SK-N-SH (cell line): Measurements from ENCODE around the gene KLK15. TPM values are rescaled to one million over a fixed set of nuclear protein-coding genes. Genes with fewer than 3 reads are reported as not detected.

Experiments
- CTCF ChIA-PET: fragments of 300-600, 350-600 bp; formaldehyde crosslinking; extraction: SDS; loops from one replicate; lab custom pipeline; 2021; lab: Yijun Ruan, JAX
- POLR2A ChIA-PET: fragments of 350-600 bp; sonication (Branson Sonifier 250); formaldehyde crosslinking; extraction: SDS; loops from one replicate; lab custom pipeline; 2020; ENCODE audit warnings: antibody characterized with exemption, inconsistent platforms; lab: Yijun Ruan, JAX
- DNase-seq: peaks from one replicate; pipeline ENCODE4 v3.0.0; 2012
- H2AFZ ChIP-seq: fragments of 200-600 bp; sonication (generic); 2 replicates; pipeline ENCODE4 v1.8.1; 2016; ENCODE audit warnings: antibody characterized with exemption, mild to moderate bottlenecking, low read depth
- H3F3A ChIP-seq: fragments of 200-600 bp; sonication (generic); replicated peaks from 2 replicates; pipeline ENCODE3; 2016; ENCODE audit warnings: antibody characterized with exemption, mild to moderate bottlenecking; ENCODE audit not compliant: insufficient read depth
- H3K27ac ChIP-seq, 2 experiments: fragments of 200-500 bp in 1 of 2; fragments of 200-600 bp in 1 of 2; sonication (Bioruptor generic) in 1 of 2; sonication (generic), shearing (Covaris generic) in 1 of 2; 2 replicates each; pipeline versions ENCODE4 v1.5.1 to v1.6.1; 2014 to 2016; ENCODE audit warnings: low read depth in 2 of 2, inconsistent platforms in 1 of 2, low read length in 1 of 2, mild to moderate bottlenecking in 1 of 2, mixed read lengths in 1 of 2
- H3K27me3 ChIP-seq: fragments of 200-600 bp; sonication (generic), shearing (Covaris generic); 2 replicates; pipeline ENCODE4 v1.6.1; 2016; ENCODE audit warnings: mixed run types; ENCODE audit not compliant: insufficient read depth
- H3K36me3 ChIP-seq, 2 experiments: fragments of 200-500 bp in 1 of 2; fragments of 200-600 bp in 1 of 2; sonication (Bioruptor generic) in 1 of 2; sonication (generic) in 1 of 2; replicated peaks in 1 of 2; 2 replicates each; pipeline versions ENCODE3 to v1.5.1; 2014 to 2016; ENCODE audit warnings: low read length in 1 of 2, mild to moderate bottlenecking in 1 of 2; ENCODE audit not compliant: insufficient read depth in 2 of 2, control insufficient read depth in 1 of 2
- H3K4me1 ChIP-seq, 2 experiments: fragments of 200-500 bp in 1 of 2; fragments of 200-600 bp in 1 of 2; sonication (Bioruptor generic) in 1 of 2; sonication (generic), shearing (Covaris generic) in 1 of 2; 2 replicates each; pipeline versions ENCODE4 v1.5.1 to v1.6.1; 2014 to 2016; ENCODE audit warnings: low read depth in 1 of 2, low read length in 1 of 2, mixed run types in 1 of 2; ENCODE audit not compliant: insufficient read depth in 2 of 2, control insufficient read depth in 1 of 2
- H3K4me2 ChIP-seq: fragments of 200-600 bp; sonication (generic), shearing (Covaris generic); 2 replicates; pipeline ENCODE4 v1.6.1; 2017; ENCODE audit warnings: mixed run types
- H3K4me3 ChIP-seq, 2 experiments: fragments of 200-500 bp in 1 of 2; fragments of 200-600 bp in 1 of 2; sonication (Bioruptor generic) in 1 of 2; sonication (generic), shearing (Covaris generic) in 1 of 2; 2 replicates each; pipeline versions ENCODE4 v1.5.1 to v1.8.1; 2014 to 2016; ENCODE audit warnings: low read depth in 2 of 2, inconsistent platforms in 1 of 2, low read length in 1 of 2, mild to moderate bottlenecking in 1 of 2, mixed read lengths in 1 of 2, moderate library complexity in 1 of 2
- H3K79me2 ChIP-seq: fragments of 200-600 bp; sonication (generic); 2 replicates; pipeline ENCODE4 v1.8.1; 2017; ENCODE audit warnings: mild to moderate bottlenecking; ENCODE audit not compliant: insufficient read depth
- H3K9ac ChIP-seq: fragments of 200-600 bp; sonication (generic); 2 replicates; pipeline ENCODE4 v1.6.1; 2017; ENCODE audit warnings: mixed run types
- H3K9me2 ChIP-seq: fragments of 200-600 bp; sonication (generic); 2 replicates; pipeline ENCODE4 v1.6.1; 2017; ENCODE audit warnings: mixed run types
- H3K9me3 ChIP-seq: fragments of 200-600 bp; sonication (generic); 2 replicates; pipeline ENCODE4 v1.6.1; 2017; ENCODE audit warnings: mixed run types, mild to moderate bottlenecking, moderate library complexity
- H4K20me1 ChIP-seq: fragments of 200-600 bp; sonication (generic); 2 replicates; pipeline ENCODE4 v1.6.1; 2017; ENCODE audit warnings: mild to moderate bottlenecking, mixed run types; ENCODE audit not compliant: insufficient read depth
- CTCF ChIP-seq: fragments of 200-600 bp; sonication (generic); IDR thresholded peaks from 2 replicates; pipeline ENCODE4 v1.6.1; 2017; ENCODE audit warnings: antibody characterized with exemption, mild to moderate bottlenecking, moderate library complexity
- EP300 ChIP-seq, 2 experiments: IDR thresholded peaks; 2 replicates each; pipeline versions ENCODE4 v1.4.0 to v1.6.1; 2012; ENCODE audit warnings: borderline replicate concordance in 1 of 2, low read depth in 1 of 2, low read length in 1 of 2
- FOSL2 ChIP-seq: IDR thresholded peaks from 2 replicates; pipeline ENCODE4 v1.4.0; 2012; ENCODE audit warnings: low read depth, mild to moderate bottlenecking, moderate library complexity, borderline replicate concordance
- FOXJ3 ChIP-seq: sonication (generic); formaldehyde crosslinking; IDR thresholded peaks from 2 replicates; pipeline ENCODE4 v1.5.1; 2020; ENCODE audit warnings: mild to moderate bottlenecking, missing genetic modification reagents
- JUND ChIP-seq: IDR thresholded peaks from 2 replicates; pipeline ENCODE4 v1.4.0; 2012
- MAX ChIP-seq: IDR thresholded peaks from 2 replicates; pipeline ENCODE4 v1.4.0; 2012; ENCODE audit warnings: low read depth
- MXI1 ChIP-seq: IDR thresholded peaks from 2 replicates; pipeline ENCODE4 v1.6.1; 2012; ENCODE audit warnings: mild to moderate bottlenecking, low read depth, low read length, improper control_type of control experiment
- NRF1 ChIP-seq: IDR thresholded peaks from 2 replicates; pipeline ENCODE4 v1.6.1; 2012; ENCODE audit warnings: low read depth, mild to moderate bottlenecking, low read length
- RCOR1 ChIP-seq: fragments of 150-350 bp; IDR thresholded peaks from 2 replicates; pipeline ENCODE4 v1.6.1; 2017; ENCODE audit warnings: antibody characterized with exemption, low read length
- REST ChIP-seq: IDR thresholded peaks from 2 replicates; pipeline ENCODE4 v1.6.1; 2012; ENCODE audit warnings: mild to moderate bottlenecking, low read depth, low read length, moderate library complexity
- RFX5 ChIP-seq: IDR thresholded peaks from 2 replicates; pipeline ENCODE4 v1.6.1; 2012; ENCODE audit warnings: mild to moderate bottlenecking, improper control_type of control experiment, low read length
- SIN3A ChIP-seq: IDR thresholded peaks from 2 replicates; pipeline ENCODE4 v1.6.1; 2012; ENCODE audit warnings: low read depth, mild to moderate bottlenecking, low read length, moderate library complexity, borderline replicate concordance
- SMC3 ChIP-seq: IDR thresholded peaks from 2 replicates; pipeline ENCODE4 v1.6.1; 2012; ENCODE audit warnings: low read depth, low read length, improper control_type of control experiment
- TAF1 ChIP-seq: IDR thresholded peaks from 2 replicates; pipeline ENCODE4 v1.6.1; 2012; ENCODE audit warnings: low read depth, mild to moderate bottlenecking, low read length, moderate library complexity, borderline replicate concordance
- TCF12 ChIP-seq: IDR thresholded peaks from 2 replicates; pipeline ENCODE4 v1.4.0; 2012
- TEAD4 ChIP-seq: IDR thresholded peaks from 2 replicates; pipeline ENCODE4 v1.4.0; 2012; ENCODE audit warnings: mild to moderate bottlenecking, borderline replicate concordance; ENCODE audit not compliant: insufficient read depth
- YY1 ChIP-seq: IDR thresholded peaks from 2 replicates; pipeline ENCODE4 v1.4.0; 2012; ENCODE audit warnings: low read depth, mild to moderate bottlenecking
- ZBTB33 ChIP-seq: IDR thresholded peaks from 2 replicates; pipeline ENCODE4 v1.4.0; 2012; ENCODE audit warnings: low read depth, borderline replicate concordance
- WGBS: methylation state at CpG from one replicate; pipeline ENCODE4 v1.1.6; 2017; ENCODE audit warnings: low lambda C conversion rate; 5-methylcytosine and 5-hydroxymethylcytosine counted together
- polyA plus RNA-seq, 3 experiments: library from polyadenylated mRNA; depleted of rRNA; stranded (reverse); fragments of >200 nt; gene quantifications; 2 replicates each; pipeline ENCODE4 v1.2.3, GENCODE V29; 2012

The KLK15 gene
- polyA plus RNA-seq, 1 of the 3 experiments (the other 2 are of a cell fraction) = not detected

- POLR2A ChIA-PET = interaction anchor here (0.9 to 2.2 kb wide), 4 partner anchors 8 to 129 kb away, joined by 3 to 5 read pairs (median 4); no protein-coding TSS in a partner anchor
- Histone ChIP-seq H3K27me3 (no peaks in the 10 kb centered on the region), H4K20me1 (peaks cover 21% of the 10 kb centered on the region; the same call in 1 of the 2 replicates), H3K4me1 (no peaks in the 10 kb centered on the region; a peak in 1 of 4 replicates), H3K4me3 (no peak overlapping the region), H3K9me3 (no peaks in the 10 kb centered on the region), H3K4me2 (no peak overlapping the region), H2AFZ (no peak overlapping the region), H3K9me2 (no peaks in the 10 kb centered on the region), H3K9ac (no peak overlapping the region), H3K27ac (no peak overlapping the region), H3K79me2 (no peaks in the 10 kb centered on the region), H3F3A (peaks cover 4% of the 10 kb centered on the region), H3K36me3 (peaks cover 0 to 3% of the 10 kb centered on the region in 2 experiments)
- WGBS = 76% methylated on average over 11 of the region's 13 CpGs
- peak; percentile 30 for DNase-seq
- TF ChIP-seq RCOR1 (no peak), ZBTB33 (no peak), MAX (no peak), TCF12 (no peak), YY1 (no peak), TAF1 (no peak), NRF1 (no peak), SIN3A (no peak), REST (no peak), FOXJ3 (CRISPR knock-in tag) (no peak), MXI1 (no peak), JUND (no peak), FOSL2 (no peak), RFX5 (no peak), CTCF (no peak), SMC3 (no peak), EP300 (IDR thresholded peaks at IDR 0.05; ENCODE audit: borderline replicate concordance in 1 of 2, low read depth in 1 of 2, low read length in 1 of 2) (no peak), TEAD4 (no peak)
- CTCF ChIA-PET = interaction anchor here (0.8 to 3.8 kb wide), 5 partner anchors 10 to 236 kb away, joined by 3 to 27 read pairs (median 3); no protein-coding TSS in a partner anchor
These were observed 40.8 kb downstream of the KLK15 start for GRCh38 chr19:50792272-50793250.
